Lower leg skin (tissue), 4 donors: Measurements from ENCODE around the gene LRRC17. TPM values are rescaled to one million over a fixed set of nuclear protein-coding genes. Genes with fewer than 3 reads are reported as not detected.

Experiments
- DNase-seq, 2 donors: peaks; one replicate each; pipeline ENCODE4 v3.0.0-alpha.2; 2019; ENCODE audit warnings: low spot score in 2 of 2
- H3K4me3 ChIP-seq: fragments of 200-600 bp; sonication (generic); 2 replicates; pipeline ENCODE4 v1.5.1; 2017; ENCODE audit warnings: mild to moderate bottlenecking, low read depth; ENCODE audit not compliant: poor library complexity, severe bottlenecking
- POLR2A ChIP-seq, 2 donors: fragments of 450-650 bp; IDR thresholded peaks; one replicate each; pipeline ENCODE4 v1.6.1; 2016 to 2017; ENCODE audit warnings: antibody characterized with exemption in 2 of 2, mild to moderate bottlenecking in 1 of 2, moderate library complexity in 1 of 2
- WGBS, 2 donors: methylation state at CpG; one replicate each; pipeline ENCODE4 v1.1.5; 2018; 5-methylcytosine and 5-hydroxymethylcytosine counted together
- intact Hi-C: fragments of 100-400 bp; cut with DNase I; formaldehyde crosslinking; loops from one replicate; pipeline ENCODE4 v1.15.0; 2023; ENCODE audit warnings: low total_unique reads
- total RNA-seq, 4 donors: library from RNA; depleted of rRNA; stranded (reverse); fragments of >200 nt; gene quantifications; one replicate each; pipeline ENCODE4 v1.1.0, GENCODE V29; 2016
- TF ChIP-seq, protein P1 (sequence below), 3 donors: fragments of 450-650 bp; IDR thresholded peaks; one replicate each; pipeline ENCODE4 v1.5.1; 2016; ENCODE audit warnings: antibody characterized with exemption in 3 of 3, mild to moderate bottlenecking in 3 of 3, moderate library complexity in 2 of 3

LRRC17 gene
- total RNA-seq, 4 donors from 2014 or later: 1.1 to 4.4 (median 3.2) TPM

GRCh38 chr7:102988631-102989560 lies 76.1 kb downstream of the LRRC17 start:
- no peak for DNase-seq
- WGBS, 2 donors: 81 to 87% methylated on average over 6 of the region's 6 CpGs
- H3K4me3 ChIP-seq: no peak overlapping the region
- TF ChIP-seq POLR2A (IDR thresholded peaks at IDR 0.05): no peak
- TF ChIP-seq, protein P1, sequence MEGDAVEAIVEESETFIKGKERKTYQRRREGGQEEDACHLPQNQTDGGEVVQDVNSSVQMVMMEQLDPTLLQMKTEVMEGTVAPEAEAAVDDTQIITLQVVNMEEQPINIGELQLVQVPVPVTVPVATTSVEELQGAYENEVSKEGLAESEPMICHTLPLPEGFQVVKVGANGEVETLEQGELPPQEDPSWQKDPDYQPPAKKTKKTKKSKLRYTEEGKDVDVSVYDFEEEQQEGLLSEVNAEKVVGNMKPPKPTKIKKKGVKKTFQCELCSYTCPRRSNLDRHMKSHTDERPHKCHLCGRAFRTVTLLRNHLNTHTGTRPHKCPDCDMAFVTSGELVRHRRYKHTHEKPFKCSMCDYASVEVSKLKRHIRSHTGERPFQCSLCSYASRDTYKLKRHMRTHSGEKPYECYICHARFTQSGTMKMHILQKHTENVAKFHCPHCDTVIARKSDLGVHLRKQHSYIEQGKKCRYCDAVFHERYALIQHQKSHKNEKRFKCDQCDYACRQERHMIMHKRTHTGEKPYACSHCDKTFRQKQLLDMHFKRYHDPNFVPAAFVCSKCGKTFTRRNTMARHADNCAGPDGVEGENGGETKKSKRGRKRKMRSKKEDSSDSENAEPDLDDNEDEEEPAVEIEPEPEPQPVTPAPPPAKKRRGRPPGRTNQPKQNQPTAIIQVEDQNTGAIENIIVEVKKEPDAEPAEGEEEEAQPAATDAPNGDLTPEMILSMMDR (IDR thresholded peaks at IDR 0.05): no peak
- intact Hi-C loops: no loop called here

DNA sequence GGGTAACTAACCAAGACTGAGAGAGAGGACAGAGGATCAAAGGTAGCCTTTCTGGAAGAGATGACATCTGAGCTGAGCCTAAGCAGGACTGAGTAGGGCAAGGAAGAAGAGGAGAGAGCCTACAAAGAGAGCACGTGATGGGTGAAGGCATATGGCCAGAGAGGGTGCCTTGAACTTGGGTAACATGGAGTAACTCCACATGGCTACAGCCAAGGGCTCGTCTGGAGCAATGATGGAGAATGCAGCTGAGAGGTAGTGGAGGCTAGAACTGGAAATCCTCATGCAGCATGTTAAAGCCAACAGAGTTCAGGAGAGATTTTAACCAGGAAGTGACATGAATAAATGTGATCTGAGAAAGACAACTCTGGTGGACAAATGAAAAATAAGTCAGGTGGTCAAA lies 77.8 kb downstream of the LRRC17 start:
- no peak for DNase-seq
- 87 to 98% methylated on average over 2 of the region's 2 CpGs for WGBS, 2 donors
- H3K4me3 ChIP-seq: no peak overlapping the region
- no peak for TF ChIP-seq POLR2A (IDR thresholded peaks at IDR 0.05)
- TF ChIP-seq, protein P1 (IDR thresholded peaks at IDR 0.05): no peak
- intact Hi-C loops: no loop called here

- no peak overlapping the region for H3K4me3 ChIP-seq
- intact Hi-C loops: no loop called here
- no peak for DNase-seq
- TF ChIP-seq POLR2A (IDR thresholded peaks at IDR 0.05): no peak
- TF ChIP-seq, protein P1 (IDR thresholded peaks at IDR 0.05): no peak
These were observed 78.3 kb downstream of the LRRC17 start for GRCh38 chr7:102991077-102991539.

- TF ChIP-seq, protein P1 (IDR thresholded peaks at IDR 0.05): no peak
- TF ChIP-seq POLR2A (IDR thresholded peaks at IDR 0.05): no peak
- DNase-seq: no peak
- WGBS, 2 donors: 53 to 54% methylated on average over 2 of the region's 2 CpGs
- intact Hi-C loops: no loop called here
- H3K4me3 ChIP-seq: no peak overlapping the region
These were observed 78.9 kb downstream of the LRRC17 start for GRCh38 chr7:102991540-102992214.

GRCh38 chr7:102992509-102992937 lies 79.7 kb downstream of the LRRC17 start:
- intact Hi-C loops: no loop called here
- no peak overlapping the region for H3K4me3 ChIP-seq
- TF ChIP-seq POLR2A (IDR thresholded peaks at IDR 0.05): no peak
- TF ChIP-seq, protein P1 (IDR thresholded peaks at IDR 0.05): no peak
- WGBS, 2 donors: 88 to 89% methylated on average over 5 of the region's 5 CpGs
- DNase-seq: no peak
